SHP77 (cell line): Measurements from ENCODE around the gene FANCD2.
"Not testable (repeated sequence)": the region's sequence is repeated elsewhere in the genome, so short reads cannot be mapped to it uniquely, and the experiment has no call there.

ENCODE experiments used
- DNase-seq, 2 experiments: peaks; one replicate each; lab custom pipeline; 2025; lab: John Stamatoyannopoulos, UW

FANCD2 gene

DNA sequence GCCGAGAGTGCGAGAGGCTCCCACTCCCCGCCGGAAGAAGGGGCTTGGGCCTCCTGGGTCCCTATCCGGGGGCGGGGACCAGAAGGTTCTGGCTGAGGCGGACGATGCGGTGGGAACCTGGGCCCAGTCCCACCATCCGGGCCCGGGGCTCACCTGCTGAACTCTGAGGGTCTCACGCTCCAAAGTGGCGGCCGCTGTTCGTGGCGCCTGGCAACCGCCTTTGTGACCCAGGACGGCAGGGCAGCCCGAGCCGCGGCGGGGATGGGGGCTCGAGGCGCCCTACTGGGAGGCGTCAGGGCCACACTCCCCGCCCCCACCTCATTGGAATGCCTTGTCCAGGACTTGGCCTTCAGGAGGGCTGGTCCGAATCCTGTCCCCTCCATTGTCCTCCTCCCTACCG is 81.9 kb downstream of the FANCD2 start, which contains the start of gene FANCD2OS:
Gene FANCD2OS, minus strand, starts transcription at position 165 of the 400 bp plus-strand sequence. CDS start 3,481 bp downstream, outside the sequence.
- DNase-seq: no peak

- peak; percentile 86 to 94 for DNase-seq
Measured at GRCh38 chr3:10115326-10116137, 89.3 kb downstream of the FANCD2 start, which contains the start of gene BRK1. BRK1 (plus strand) TSS chr3:10115675; CDS start chr3:10115702, 27 bp downstream.

GRCh38 chr3:10116138-10116460 is 89.9 kb downstream of the FANCD2 start:
- DNase-seq: peak; percentile 3 to 4

- DNase-seq: no peak
Measured at GRCh38 chr3:10116928-10117327, 90.7 kb downstream of the FANCD2 start.

- DNase-seq: no peak
Measured at GRCh38 chr3:10119376-10119775, 93.1 kb downstream of the FANCD2 start.

DNA sequence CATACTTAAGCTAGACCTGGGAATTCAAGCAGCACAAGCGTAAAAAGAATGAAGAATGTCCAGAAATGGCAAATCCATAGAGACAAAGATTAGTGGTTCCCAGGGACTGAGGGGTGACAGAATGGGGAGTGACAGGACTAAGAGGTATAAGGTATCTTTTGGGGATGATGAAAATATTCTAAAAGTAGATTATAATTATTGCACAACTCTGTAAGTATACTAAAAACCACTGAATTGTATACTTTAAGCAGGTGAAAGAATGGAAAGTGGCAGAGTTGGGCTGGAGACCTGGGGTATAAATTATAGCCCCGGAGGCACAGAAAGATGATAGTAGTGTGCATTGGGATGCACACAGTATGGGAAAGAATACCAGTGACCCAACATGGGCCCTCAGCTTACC is 94.8 kb downstream of the FANCD2 start:
- DNase-seq: no peak

DNA sequence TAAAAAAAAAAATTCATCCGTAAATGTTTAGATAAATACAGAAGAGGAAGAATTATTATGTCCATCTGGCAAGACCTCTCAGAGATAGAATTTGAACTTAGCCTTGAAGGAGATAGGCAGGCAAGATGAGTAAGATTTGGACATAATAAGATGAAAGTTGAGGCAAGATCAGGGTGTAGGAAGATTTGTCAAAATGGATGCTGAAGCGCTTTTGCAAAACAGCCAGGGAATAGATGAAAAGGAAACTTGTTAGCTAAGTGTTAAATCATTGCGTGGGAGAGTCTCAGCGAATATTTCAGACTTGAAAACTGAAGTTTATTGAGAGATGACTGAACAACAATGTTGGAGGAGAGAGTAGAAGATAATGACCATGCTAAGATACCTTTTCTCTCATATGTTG is 96.5 kb downstream of the FANCD2 start:
- DNase-seq: no peak

GRCh38 chr3:10135872-10136271 is 109.6 kb downstream of the FANCD2 start:
- DNase-seq: not testable (repeated sequence)

DNA sequence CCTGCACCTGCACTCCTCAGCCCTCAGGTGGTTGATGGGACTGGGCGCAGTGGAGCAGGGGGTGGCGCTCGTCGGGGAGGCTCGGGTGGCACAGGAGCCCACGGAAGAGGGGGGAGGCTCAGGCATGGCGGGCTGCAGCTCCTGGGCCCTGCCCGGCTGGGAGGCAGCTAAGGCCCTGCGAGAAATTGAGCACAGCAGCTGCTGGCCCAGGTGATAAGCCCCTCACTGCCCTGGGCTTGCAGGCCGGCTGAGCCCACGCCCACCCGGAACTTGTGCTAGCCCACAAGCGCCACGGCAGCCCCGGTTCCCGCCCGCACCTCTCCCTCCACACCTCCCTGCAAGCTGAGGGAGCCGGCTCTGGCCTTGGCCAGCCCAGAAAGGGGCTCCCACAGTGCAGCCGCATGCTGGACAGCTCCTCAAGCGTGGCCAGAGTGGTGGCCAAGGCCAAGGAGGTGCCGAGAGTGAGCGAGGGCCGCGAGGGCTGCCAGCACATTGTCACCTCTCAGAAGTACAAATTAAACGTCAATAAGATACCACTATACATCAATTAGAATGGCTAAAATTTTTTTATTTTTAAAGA is 110.3 kb downstream of the FANCD2 start:
- no peak for DNase-seq

DNA sequence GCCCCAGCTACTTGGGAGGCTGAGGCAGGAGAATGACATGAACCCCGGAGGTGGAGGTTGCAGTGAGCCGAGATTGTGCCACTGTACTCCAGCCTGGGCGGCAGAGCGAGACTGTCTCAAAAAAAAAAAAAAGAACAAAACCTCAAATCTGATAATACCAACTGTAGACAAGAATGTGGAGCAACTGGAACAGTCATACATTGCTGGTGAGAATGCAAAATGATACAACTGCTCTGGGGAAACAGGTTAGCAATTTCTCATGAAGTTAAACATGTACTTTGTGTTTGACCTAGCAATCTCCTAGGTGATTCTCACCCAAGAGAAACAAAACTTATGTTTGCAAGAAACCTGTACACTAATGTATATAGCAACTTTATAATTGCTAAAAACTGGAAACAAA is 110.9 kb downstream of the FANCD2 start:
- DNase-seq: no peak

- no peak for DNase-seq
Measured at GRCh38 chr3:10140996-10141546, 114.8 kb downstream of the FANCD2 start.

GRCh38 chr3:10142707-10143560 is 116.7 kb downstream of the FANCD2 start:
- no peak for DNase-seq

DNA sequence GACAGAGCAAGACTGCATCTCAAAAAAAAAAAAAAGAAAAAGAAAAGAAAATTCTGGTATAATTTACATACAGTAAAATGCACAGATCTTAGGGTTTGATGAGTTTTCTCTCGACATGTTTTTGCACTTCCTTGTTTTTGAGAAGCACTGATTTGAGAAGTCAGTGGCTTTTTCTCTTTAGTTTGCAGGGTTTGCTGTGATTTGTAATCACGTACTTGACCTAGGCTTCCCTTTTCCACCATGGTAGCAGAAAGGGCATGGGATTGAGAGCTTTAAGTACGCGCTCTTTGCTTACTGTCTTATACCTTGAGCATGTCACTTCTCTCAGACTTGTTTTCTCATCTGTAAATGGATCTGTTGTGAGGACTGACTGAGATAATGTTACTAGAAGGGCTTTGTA is 119.4 kb downstream of the FANCD2 start:
- DNase-seq: no peak

DNA sequence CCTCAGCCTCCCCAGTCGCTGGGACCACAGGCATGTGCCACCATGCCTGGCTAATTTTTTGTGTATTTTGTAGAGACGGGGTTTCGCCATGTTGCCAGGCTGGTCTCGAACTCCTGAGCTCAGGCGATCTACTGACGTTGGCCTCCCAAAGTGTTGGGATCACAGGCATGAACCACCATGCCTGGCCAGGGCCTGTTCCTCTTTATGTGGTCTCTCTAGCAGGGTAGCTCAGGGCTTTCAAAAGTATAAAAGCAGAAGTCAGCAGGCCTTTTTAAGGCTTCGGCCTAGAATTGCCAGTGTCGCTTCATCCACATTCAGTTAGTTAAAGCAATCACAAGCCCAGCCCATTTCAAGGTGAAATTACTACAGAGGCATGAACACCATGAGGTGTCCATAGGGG is 123.0 kb downstream of the FANCD2 start:
- no peak for DNase-seq

- DNase-seq: no peak
Measured at GRCh38 chr3:10150987-10151386, 124.8 kb downstream of the FANCD2 start.
